ENCODE data around the gene DLGAP4. TPM values are rescaled to one million over a fixed set of nuclear protein-coding genes. Genes with fewer than 3 reads are reported as not detected.

DLGAP4 gene
- total and polyA plus RNA-seq, 2 of the 13 experiments (the other 11 are each of a cell fraction or from before 2014, with no cell fraction given) = 15.2 to 26.7 TPM

- TF ChIP-seq DNMT3B (CRISPR knock-in tag; conservative IDR thresholded peaks at IDR 0.05) (peak; percentile 97; the same call in 1 of the 2 replicates), FOXC1 (CRISPR knock-in tag; IDR thresholded peaks at IDR 0.05; ENCODE audit: borderline replicate concordance) (peak; percentile 74; the same call in 1 of the 2 replicates), MYC (CRISPR knock-in tag; IDR thresholded peaks at IDR 0.05; ENCODE audit: borderline replicate concordance) (no peak), ZNF432 (CRISPR knock-in tag; IDR thresholded peaks at IDR 0.05; ENCODE audit: borderline replicate concordance) (no peak), E2F2 (CRISPR knock-in tag; IDR thresholded peaks at IDR 0.05; ENCODE audit: borderline replicate concordance) (no peak; the same call in 1 of the 2 replicates), NFE2 (CRISPR knock-in tag; IDR thresholded peaks at IDR 0.05) (no peak), ZNF644 (CRISPR knock-in tag; IDR thresholded peaks at IDR 0.05; ENCODE audit: low read depth) (peak; percentile 85), ZNF615 (CRISPR knock-in tag; IDR thresholded peaks at IDR 0.05; ENCODE audit: borderline replicate concordance) (0 out of 2 replicates have a peak, but pooled peaks have one; percentile 89), TAF15 (IDR thresholded peaks at IDR 0.05; ENCODE audit: low read depth, low read length, poor library complexity, severe bottlenecking) (no peak), SOX5 (CRISPR knock-in tag; IDR thresholded peaks at IDR 0.05; ENCODE audit: borderline replicate concordance) (peak; percentile 57; the same call in 1 of the 2 replicates), GMEB2 (CRISPR knock-in tag; IDR thresholded peaks at IDR 0.05; ENCODE audit: low read depth) (no peak), BHLHE40 (IDR thresholded peaks at IDR 0.05; ENCODE audit: low read length) (no peak), ZNF839 (CRISPR knock-in tag; IDR thresholded peaks at IDR 0.05; ENCODE audit: borderline replicate concordance) (no peak), ZC3H13 (CRISPR knock-in tag; IDR thresholded peaks at IDR 0.05) (no peak), POGK (CRISPR knock-in tag; conservative IDR thresholded peaks at IDR 0.05) (peak; percentile 82; the same call in 1 of the 2 replicates), BCL3 (CRISPR knock-in tag; IDR thresholded peaks at IDR 0.05) (peak; percentile 76)
- TF ChIP-seq, protein P1, sequence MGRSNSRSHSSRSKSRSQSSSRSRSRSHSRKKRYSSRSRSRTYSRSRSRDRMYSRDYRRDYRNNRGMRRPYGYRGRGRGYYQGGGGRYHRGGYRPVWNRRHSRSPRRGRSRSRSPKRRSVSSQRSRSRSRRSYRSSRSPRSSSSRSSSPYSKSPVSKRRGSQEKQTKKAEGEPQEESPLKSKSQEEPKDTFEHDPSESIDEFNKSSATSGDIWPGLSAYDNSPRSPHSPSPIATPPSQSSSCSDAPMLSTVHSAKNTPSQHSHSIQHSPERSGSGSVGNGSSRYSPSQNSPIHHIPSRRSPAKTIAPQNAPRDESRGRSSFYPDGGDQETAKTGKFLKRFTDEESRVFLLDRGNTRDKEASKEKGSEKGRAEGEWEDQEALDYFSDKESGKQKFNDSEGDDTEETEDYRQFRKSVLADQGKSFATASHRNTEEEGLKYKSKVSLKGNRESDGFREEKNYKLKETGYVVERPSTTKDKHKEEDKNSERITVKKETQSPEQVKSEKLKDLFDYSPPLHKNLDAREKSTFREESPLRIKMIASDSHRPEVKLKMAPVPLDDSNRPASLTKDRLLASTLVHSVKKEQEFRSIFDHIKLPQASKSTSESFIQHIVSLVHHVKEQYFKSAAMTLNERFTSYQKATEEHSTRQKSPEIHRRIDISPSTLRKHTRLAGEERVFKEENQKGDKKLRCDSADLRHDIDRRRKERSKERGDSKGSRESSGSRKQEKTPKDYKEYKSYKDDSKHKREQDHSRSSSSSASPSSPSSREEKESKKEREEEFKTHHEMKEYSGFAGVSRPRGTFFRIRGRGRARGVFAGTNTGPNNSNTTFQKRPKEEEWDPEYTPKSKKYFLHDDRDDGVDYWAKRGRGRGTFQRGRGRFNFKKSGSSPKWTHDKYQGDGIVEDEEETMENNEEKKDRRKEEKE (IDR thresholded peaks at IDR 0.05) = no peak
- TF ChIP-seq, protein P2, sequence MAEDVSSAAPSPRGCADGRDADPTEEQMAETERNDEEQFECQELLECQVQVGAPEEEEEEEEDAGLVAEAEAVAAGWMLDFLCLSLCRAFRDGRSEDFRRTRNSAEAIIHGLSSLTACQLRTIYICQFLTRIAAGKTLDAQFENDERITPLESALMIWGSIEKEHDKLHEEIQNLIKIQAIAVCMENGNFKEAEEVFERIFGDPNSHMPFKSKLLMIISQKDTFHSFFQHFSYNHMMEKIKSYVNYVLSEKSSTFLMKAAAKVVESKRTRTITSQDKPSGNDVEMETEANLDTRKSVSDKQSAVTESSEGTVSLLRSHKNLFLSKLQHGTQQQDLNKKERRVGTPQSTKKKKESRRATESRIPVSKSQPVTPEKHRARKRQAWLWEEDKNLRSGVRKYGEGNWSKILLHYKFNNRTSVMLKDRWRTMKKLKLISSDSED (CRISPR knock-in tag; IDR thresholded peaks at IDR 0.05) = 0 out of 2 replicates have a peak, but pooled peaks have one; percentile 44
Observed at GRCh38 chr20:36344517-36345132, 38.5 kb downstream of the DLGAP4 start (continued).

Data from HepG2 (cell line).